NK-92 (cell line): ENCODE results near the gene MYL11.

Experiments
- DNase-seq: peaks from one replicate; lab custom pipeline; 2025; ENCODE audit not compliant: unreplicated experiment; lab: John Stamatoyannopoulos, UW

MYL11 gene

DNA sequence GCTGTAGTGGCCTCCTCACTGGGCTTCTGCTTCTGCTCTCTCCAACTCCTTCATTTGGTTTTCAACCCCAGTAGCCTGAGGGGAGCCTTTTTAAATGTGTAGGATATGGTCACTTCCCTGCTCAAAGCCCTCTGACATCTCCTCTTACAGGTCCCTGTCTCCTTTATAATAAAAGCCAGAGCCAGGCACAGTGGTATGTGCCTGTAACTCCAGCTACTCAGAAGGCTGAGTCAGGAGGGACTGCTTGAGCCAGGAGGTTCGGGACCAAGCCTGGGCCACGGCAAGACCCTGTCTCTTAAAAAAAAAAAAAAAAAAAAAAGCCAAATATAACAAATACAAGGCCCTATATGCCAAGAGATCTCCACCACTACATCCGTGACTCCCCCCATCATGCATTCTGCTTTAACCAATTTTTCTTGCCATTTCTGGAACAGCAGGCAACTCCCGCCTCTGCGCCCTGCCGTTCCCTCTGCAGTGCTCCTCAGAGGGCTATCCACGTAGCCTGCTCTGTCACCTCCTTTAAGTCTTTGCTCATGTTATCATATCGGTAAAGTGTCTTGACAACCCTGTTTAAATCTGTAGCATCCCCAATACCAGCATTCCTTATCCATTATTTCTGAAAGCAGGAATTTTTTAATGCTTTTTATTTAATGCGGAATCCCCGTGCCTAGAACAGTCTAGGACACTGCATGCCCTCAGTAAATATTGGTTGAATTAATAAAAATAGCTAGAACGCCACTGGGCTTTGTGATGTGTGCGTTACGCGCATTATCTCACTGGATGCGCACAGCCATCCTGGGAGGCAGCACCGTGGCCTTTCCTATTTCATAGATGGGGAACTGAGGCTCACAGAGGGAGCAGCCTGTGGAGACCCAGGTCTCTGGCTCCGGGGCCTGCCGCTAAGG, 42.3 kb downstream of the MYL11 start:
- DNase-seq, result no peak

DNA sequence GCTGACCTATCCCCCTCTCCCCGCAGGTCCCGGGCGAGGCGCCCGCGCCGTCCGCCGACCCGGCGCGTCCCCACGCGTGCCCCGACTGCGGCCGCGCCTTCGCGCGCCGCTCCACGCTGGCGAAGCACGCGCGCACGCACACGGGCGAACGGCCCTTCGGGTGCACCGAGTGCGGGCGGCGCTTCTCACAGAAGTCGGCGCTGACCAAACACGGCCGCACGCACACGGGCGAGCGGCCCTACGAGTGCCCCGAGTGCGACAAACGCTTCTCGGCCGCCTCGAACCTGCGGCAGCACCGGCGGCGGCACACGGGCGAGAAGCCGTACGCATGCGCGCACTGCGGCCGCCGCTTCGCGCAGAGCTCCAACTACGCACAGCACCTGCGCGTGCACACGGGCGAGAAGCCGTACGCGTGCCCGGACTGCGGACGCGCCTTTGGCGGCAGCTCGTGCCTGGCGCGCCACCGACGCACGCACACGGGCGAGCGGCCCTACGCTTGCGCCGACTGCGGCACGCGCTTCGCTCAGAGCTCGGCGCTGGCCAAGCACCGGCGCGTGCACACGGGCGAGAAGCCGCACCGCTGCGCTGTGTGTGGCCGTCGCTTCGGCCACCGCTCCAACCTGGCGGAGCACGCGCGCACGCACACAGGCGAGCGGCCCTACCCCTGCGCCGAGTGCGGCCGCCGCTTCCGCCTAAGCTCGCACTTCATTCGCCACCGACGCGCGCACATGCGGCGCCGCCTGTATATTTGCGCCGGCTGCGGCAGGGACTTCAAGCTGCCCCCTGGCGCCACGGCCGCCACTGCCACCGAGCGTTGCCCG, 43.1 kb downstream of the MYL11 start:
- DNase-seq, result no peak

DNA sequence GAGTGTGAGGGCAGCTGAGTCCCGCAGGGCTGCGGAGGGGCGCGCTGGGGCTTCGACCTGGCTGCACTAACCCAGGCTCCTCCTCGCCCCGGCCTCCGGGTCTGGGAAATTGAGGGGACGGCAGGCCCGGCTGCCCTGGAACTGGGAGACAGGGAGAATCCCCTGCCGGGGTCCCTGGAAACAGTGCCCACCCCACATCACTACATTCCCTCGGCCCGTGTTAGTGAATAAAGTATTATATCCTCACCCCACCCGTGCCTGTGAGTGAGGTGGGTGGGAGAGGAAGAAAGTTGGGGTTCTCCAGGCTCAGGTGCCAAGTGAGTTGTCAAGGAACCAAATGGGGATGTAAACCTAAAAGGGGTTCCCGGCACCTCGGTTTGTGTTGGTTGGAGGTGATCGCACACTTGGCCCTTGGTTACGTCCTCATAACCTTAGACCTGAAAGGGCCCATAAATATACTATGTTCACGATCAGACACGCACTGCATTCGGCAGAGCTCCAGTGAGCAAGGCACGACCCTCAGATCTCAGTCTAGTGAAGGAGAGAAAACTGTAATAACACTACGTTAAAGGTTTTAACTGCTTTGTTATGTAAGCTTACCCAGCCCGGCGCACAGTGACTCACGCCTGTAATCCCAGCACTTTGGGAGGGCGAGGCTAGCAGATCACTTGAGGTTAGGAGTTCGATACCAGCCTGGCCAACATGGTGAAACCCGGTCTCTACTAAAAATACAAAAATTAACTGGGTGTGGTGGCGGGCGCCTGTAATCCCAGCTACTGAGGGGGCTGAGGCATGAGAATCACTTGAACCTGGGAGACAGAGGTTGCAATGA, 44.0 kb downstream of the MYL11 start:
- no peak for DNase-seq

DNA sequence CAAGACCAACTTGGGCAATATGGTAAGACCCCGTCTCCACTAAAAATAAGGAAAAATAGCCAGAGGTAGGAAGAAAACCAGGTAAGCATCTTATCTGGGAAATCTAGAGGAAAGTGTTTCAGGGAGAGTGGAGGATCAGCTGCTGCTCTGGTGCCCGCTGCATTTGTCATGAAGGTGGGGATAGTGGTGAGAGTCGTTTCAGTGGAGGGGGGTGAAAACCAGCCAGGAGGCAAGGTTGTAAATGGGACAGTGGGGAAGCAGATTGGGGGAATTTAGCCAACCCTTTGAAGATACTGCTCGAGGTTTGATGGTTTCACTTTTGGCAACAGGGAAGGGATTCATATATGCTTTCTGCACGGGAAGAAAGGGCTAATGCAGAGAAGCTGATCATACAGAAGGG, 46.4 kb downstream of the MYL11 start:
- no peak for DNase-seq
